KG1 (cell line): ENCODE data around the gene KIAA1671.

Source experiments
- DNase-seq: peaks from one replicate; lab custom pipeline; 2025; lab: John Stamatoyannopoulos, UW

The KIAA1671 gene

DNA sequence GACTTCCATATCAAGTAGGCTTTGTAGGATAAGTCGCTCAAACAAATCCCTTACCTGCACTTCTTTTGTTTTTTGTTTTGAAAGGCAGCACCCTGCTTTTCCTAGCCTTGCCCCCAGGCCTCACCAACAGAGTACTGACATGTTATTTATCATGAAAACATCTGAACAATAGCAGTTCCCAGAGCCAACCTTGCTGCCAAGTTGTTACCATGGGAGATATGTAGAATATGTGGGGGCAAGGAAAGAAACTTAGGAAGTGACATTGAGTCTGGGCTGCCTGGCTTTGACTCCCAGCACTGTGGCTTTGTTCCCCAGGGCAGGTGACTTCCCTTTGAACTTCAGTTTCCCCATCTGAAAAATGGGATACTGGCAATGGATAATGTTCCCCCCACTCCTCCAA lies 193.8 kb downstream of the KIAA1671 start:
- DNase-seq = no peak

DNA sequence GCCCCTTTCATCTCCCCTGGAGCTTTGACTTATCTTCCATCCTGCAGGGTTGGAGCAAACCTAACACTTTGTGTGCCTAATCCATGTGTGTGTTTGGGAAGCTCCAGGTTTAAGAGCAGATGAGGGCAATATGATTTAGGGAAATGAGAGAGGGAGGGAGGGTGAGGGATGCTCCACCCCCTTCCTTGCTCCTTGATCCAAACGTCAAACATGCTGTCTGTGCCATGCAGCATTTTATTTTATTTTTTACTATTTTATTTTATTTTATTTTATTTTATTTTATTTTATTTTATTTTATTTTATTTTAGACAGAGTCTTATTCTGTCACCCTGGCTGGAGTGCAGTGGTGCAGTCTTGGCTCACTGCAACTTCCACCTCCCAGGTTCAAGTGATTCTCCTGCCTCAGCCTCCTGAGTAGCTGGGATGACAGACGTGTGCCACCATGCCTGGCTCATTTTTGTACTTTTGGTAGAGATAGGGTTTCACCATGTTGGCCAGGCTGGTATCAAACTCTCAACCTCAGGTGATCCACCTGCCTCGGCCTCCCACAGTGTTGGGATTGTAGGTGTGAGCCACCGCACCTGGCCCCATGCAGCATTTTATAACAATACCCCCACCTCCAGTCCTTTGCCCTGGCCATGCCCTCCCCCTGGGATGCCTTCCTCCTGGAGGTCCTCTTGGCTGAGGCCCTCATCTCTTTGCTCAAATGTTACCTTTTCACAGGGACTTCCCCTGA lies 194.6 kb downstream of the KIAA1671 start:
- DNase-seq = no peak

DNA sequence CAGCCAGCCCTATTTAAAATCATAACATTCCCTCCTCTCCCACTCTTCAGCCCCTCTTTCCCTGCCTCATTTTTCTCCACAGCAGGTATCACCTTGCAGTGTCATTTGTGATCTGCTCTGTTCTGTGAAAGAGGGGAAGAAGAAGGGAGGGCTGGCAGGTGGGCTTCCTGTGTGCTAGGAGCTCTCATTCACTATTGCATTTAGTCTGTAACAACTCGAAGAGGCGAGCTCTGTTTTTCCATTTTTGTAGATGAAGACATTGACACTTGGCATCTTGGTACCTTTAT lies 195.1 kb downstream of the KIAA1671 start:
- no peak for DNase-seq

DNA sequence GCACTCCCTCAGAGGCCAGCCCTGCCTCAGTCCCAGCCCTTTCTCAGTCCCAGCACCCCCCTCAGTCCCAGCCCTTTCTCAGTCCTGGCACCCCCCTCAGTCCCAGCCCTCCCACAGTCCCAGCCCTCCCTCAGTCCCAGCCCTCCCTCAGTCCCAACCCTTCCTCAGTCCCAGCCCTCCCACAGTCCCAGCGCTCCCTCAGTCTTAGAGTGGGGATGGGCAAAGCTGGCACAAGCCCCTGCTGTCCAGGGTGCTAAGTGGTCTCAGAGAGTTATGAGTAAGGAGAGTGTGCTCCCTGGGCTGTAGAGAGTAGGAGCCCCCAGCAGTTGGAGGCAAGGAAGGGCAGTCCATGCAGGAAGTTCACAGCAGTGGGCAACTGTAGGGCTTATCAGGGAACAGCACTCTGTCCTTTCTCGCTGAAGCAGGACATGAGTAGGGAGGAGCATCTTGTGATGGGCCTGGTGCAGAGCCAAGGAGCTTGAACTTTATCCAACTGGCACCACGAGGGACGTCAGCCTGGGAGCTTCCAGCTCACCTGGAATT lies 195.7 kb downstream of the KIAA1671 start:
- no peak for DNase-seq

DNA sequence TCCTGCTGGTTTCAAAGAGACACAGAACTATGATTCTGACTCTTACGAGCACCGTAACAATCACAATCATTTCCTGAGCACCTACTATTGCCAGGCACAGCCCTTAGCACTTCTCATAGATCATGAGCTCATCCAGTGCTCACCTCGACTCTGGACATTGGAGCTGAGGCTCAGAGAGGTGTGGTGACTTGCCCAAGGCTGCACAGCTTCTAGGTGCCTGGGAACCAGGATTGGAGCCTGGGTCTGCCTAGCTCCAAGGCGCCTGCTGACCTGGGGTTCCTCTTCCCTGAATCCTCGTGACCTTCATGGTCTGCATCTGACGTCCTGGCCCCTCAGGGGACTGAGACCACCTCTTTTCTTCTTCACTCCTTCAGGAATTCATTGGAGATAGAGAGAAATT lies 196.5 kb downstream of the KIAA1671 start:
- no peak for DNase-seq

DNA sequence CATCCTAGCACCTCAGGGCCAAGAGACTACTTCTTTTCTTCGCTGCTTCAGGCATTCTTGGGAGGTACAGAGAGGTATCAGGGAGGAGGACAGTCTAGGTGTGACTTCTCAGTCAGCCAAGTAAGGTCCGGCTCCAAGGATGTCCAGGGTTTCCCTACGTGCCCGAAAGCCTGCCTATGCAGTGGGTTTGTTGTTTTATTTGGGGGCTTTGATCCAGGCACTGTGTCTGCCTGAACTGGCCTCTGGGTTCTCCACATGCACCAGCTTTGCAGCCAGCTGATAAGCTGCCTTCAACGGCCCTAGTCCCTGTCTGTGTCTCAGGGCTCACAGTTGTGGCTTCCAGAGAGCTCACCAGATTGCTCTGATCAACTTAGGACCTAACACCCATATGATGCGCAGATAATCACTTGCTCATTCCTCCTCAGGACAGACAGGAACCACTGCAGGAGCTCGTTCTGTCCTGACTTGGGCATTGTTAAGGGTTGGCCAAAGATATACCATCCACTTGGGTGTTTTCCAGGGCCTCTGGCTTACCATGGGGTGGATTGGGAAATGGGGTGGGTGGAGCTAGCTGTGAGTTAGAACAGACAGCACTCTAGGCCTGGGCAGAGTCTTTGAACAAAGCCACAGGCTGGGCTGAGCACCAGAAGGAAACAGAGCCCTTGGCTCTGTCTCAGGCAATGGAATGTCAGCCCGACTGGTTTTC lies 201.6 kb downstream of the KIAA1671 start:
- DNase-seq = no peak

DNA sequence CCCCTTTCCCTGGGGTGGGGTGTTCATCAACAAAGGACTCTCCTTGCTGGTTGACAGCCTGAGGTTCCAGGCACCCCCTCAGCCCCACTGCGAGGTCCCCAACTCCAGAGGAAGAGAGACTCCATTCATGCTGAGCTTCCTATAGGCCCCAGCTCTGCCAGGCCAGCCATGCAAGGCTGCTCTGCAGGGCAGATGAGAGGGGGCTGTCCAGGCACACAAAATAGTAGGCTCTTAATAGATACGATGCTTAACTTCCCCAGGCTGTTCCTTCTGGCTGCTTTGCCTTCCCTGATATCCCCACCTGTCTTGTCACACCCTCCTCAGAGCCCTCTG lies 202.1 kb downstream of the KIAA1671 start:
- no peak for DNase-seq

DNA sequence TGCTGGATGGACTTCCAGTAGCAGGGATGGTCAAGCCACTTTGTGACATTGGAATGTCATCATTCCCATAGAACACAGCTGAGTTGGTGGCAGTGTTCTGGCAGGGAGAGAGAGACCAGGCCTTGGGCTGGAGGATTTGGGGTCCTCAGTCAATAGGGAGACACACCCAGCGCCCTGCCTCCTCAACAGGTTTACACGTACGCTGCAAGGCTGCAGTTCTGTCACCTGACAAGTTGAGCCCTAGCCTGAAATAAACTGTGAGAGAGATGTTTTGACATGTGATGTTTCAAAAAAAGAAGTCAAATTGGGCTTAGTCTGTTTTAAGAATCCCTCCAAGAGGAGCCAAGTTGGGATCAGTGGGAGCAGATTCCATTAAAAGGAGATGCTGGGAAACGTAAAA lies 204.2 kb downstream of the KIAA1671 start:
- DNase-seq = no peak

DNA sequence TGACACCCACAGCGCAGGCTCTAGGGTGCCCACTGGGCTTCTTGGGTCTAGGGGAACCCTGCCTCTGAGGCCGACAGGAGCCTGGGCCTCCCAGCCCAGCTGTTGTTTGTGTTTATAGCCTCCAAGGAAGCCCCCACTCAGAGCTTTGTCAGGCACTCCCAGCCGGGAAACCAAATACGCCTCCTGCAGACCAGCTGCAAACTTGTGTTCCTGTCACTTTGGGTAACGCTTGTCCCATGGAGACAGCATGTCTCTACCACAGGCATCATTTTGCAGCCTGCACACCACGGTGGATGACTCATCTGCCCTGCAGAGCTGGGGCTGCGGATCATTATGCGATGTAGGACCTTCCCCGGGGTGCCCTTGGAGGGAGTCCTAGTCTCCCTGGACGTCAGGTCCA lies 206.5 kb downstream of the KIAA1671 start:
- no peak for DNase-seq

DNA sequence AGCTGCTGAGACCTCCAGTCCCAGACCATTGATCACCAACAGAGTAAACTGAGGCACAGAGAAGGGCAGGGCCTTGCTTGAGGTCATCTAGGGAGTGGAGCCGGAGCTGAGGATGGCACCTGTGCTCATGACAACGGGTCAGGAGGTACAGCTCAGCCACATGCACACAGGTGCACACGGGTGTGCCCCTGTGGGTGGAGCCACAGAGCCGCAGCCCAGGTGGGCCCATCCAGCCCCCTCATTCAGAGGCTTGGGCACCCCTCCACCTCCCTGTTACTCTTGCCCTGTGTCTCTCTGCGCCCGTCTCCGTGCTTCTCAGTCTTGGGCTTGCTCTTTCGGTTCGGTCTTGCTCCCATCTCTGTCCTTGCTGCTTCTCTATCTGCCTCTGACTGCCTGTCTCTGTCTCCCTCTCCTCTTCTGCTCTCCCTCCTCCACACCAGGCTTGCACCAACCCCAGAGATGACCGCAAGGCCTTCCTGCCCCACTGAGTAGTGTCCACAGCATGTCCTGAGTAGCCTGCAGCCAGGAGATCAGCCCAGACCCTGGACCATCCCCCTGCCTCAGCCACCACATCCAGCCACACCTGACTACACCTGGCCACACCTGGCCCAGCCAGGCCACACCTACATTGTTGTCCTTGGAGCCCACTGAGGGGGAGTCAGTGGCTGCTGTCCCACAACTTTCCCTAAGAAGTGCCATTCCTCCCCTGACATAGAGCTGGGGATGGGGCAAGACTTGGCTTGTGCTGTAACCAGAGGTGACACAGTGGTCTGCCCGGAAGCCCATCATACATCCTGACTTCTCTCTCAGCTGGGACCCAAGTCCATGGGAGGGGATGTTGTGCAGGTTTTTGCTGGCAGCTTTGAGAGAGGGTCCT lies 207.8 kb downstream of the KIAA1671 start:
- no peak for DNase-seq

DNA sequence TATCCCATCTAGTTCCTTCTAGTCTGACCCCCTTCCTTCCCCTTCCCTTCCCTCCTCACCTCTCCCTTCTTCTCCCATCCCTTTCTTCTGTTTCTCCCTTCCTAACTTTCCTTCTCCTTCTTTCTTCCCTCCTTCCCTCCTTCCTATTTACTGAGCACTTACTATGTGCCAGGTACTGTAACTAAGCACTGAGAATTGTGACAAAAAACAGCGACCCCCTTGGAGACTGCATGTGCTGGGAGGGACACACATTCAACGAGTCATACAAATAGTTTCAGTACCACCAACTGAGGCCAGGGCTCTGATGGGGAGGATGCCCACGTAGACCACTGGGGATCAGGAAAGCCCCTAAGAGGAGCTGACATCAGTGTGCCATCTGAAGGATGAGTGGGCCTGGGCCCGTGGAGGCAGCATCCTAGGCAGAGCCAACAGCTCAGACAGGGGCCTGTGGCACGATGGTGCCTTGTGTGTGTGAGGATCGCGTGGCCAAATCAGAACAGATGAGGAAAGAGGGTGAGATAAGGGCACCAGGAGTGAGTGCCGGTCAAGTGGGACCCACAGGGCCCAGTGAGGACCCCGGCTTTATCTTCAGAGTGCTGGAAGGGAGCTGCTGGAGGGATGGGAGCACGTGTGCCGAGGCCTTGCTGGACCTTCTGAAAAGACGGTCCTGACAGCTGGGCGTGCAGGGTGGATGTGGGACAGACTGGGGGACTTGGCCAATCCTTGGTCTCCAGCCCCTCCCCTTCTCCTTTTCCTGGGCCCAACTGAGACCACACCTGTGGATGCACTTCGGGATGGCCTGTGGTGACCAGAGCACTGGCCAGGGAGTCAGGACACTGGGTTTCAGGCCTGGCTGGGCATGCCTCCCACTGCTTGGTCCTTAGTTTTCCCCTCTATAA lies 208.8 kb downstream of the KIAA1671 start:
- DNase-seq = no peak

DNA sequence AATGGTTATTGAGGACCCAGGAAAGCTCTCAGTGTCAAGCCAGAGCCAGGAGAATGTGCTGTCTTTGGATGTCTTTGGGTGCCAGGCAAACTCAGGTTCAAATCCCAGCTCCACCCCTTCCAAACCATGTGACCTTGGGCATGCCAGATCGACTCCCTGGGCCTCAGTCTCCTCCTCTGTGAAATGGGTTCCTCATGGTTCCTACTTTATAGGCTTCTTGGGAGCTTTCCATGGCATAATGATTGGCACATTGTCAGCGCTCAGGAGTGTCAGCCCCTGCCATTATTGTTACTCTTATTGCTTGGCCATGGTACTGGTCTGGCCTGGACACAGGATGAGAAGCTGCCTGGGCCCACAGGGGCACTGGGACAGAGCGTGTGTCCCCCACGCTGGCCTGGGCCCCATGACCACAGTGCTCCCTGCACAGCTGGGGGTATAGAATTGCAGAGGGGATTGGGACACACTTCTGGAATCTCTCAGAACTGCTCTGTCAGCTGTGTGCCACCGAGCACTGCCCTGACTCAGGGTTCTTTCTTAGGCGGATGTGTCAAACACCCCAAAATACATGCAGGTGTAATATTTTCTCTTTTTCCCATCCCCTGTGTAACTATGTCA lies 209.5 kb downstream of the KIAA1671 start:
- no peak for DNase-seq

DNA sequence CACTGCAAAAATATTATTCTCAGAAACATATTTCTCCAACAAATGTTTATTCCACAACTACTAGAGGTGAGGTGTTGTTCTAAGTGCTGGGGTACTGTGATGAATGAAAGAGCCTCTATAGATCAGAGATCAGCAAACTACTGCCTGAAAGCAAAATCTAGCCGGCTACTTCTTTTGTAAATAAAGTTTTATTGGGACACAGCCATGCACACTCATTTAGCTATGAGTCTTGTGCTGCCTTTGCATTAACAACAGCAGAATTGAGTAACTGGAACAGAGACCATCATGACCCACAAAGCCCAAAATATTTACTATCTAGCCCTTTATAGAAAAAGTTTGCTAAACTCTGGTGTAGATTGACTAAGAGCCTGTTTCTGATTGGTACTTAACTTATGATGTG lies 210.0 kb downstream of the KIAA1671 start:
- no peak for DNase-seq

DNA sequence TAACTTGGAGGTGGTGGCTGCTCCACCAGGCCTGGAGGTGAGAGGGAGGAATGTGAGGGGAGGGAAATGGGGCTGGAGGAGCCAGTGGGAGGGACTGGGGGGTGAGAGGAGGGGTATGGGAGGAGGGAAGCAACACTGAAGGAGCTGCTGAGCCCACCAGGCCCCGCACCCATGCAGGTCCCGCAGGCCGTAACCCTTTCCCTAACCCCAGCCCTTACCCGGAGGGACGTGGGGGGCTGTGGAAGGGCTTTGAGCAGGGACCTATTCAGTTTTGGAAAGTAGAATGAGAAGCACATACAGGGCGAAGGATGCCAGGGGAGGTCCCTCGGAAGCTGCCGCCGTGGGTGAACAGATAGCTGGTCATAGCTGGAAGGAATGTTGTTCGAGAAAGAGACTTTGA lies 213.3 kb downstream of the KIAA1671 start:
- DNase-seq = no peak

DNA sequence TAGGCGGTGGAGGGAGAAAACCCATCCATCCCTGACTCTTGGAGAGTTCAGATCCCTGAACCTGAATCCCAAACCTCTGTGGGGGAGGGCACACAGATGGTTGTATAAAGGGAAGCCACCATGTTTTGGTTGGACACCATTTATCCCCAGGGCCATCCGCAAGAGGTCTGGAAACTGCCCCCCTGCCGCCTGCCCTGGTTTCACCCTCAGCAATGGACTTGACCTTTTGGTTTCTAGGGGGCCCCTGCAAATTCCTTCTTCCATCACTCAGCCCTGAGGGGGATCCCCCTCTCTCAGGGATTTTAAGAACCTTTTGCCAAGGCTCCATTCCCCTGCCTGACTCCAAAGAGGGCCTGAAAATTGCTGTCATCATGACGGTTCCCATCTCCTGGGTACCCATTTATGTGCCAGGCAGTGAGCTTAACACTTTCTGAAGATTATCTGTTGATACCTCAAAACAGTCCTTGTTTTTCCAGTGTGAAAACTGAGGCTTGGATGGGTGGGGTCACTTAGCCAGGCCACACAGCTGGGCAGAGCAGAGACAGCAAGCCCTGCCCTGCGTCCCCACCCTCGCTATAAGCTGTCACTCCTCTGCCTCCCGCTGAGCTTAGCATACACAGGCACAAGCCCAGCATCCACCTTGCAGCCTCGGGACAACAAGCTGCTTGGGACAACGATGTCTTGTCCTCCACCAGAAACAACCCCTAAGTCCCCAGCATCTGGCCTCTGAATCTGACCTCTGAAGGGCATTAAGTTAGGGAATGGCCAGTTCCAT lies 213.9 kb downstream of the KIAA1671 start:
- DNase-seq = no peak

DNA sequence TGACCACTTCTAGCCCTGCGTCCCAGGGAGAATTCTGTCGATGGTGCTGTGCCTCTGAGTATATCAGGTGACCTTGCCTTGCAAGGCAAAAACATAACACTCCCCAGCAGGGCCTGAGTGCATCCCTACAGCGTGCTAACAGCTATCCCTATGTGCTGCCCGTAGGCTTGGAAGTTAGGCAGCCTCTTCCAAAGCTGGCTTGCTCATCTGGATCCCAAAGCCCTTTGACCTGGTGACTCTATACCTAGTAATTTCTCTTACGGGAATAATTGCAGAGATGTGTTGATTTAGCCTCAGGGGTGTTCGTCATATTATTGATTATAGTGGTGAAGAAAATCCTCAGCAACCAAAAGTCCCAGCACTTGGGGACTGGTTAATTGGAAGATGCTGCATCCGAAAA lies 214.6 kb downstream of the KIAA1671 start:
- no peak for DNase-seq

DNA sequence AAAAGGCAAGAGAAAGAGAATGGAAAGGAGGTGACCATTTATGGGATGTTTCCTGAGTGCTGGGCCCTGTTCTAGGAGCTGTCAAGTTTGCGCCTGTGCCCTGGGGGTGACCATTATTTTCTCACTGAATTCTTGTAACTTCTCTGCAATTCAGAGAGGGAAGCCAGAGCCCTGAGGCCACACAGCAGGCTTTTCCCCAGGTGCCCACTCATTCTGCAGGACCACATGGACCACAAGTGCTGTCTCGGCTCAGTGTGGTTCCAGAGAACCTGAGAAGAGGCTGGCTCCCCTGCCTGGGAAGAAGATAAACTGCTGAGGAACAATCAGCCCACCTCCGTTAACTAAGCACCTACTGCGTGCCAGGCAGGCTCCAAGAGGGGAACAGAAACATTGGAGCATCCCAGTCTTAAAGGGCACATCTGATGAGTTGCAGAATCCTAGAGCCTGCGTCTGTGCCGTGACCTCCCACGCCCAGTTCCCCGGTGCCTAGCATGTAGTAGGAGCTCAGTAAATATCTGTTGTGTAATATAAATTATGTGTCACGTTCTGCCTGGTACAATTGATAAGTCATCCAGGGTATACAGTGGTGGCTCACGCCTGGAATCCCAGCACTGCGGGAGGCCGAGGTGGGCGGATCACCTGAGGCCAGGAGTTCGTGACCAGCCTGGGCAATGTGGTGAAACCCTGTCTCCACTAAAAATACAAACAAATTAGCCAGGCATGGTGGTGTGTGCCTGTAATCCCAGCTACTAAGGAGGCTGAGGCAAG lies 215.5 kb downstream of the KIAA1671 start:
- no peak for DNase-seq

DNA sequence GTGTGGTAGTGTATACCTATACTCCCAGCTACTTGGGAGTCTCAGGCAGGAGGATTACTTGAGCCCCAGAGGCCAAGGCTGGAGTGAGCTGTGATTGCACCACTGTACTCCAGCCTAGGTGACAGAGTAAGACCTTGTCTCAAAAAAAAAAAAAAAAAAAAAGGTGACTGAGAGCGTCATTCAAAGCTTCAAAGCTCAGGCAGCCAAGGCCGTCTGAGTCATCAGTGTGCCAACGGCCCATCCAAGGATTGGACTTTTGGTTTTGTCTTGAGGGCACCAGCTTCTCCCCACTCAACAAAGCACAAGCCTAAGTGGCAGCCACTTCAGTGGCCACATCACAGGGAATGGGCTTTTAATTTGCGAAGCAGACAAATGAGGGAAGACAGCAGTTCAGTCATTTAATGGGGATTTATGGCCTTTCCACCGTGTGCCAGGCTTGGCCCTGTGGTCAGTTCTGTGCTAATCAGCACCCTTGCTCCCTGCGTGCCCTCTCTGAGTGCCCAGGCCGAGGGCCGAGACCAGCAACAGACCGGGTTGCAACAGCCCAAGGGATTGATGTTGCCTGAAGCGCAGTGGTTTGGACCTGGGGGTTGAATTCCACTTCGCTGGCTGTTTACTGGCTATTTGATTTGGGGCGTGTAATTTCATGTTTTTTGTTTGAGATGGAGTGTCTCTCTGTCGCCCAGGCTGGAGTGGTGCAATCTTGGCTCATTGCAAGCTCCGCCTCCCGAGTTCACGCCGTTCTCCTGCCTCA lies 216.9 kb downstream of the KIAA1671 start:
- DNase-seq = no peak

DNA sequence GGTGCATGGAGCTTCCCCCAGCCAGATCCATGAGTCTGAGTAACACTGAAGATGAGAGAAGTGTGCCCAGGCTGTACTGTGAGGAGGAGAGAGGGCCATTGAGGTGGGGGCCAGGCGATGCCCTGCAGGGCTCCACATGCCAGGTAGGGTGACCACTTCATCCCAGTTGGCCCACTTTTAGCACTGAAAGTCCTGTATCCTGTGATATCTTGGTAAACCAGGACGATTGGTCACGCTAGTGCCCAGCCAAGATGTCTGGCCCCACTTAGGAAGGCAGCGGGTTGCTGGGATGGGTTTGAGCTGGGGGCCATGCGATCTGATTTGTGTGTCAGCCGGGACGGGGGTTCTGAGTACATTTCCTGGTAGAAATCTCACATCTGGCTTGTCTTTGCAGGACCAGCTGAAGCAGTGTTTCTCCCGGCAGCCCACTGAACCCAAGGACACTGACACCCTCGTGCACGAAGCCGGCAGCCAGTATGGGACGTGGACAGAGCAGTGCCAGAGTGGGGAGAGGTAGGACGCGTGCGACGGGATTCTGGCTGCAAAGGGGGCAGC lies 218.0 kb downstream of the KIAA1671 start:
- DNase-seq = no peak
